ENCODE measurements around the gene OMA1. TPM values are rescaled to one million over a fixed set of nuclear protein-coding genes. Genes with fewer than 3 reads are reported as not detected.

Gene OMA1
- total RNA-seq, 4 donors from 2014 or later, result 18.3 to 25.6 (median 19.4) TPM

GRCh38 chr1:58508629-58509028 is 37.9 kb downstream of the OMA1 start:
- no peak for TF ChIP-seq CTCF (IDR thresholded peaks at IDR 0.05; ENCODE audit: low read depth)

GRCh38 chr1:58505286-58505685 is 41.2 kb downstream of the OMA1 start:
- no peak for TF ChIP-seq CTCF (IDR thresholded peaks at IDR 0.05; ENCODE audit: low read depth)

DNA sequence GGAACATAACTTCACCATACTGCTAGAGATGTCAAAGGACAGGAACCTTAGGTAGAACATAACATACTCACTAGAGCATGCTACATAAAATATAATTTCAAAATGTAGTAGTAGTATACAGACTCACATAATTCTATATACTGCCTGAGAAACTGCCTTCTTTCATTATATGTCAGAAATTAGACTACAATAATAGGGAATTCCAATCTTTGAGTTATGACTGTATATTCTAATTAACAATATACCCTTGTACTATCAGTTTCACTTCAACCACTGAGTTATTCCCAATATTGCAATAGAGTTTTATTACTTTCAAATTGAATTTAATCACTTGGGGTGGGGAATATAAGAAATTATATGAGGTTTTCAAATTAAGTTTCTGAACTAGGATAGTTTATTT is 44.0 kb downstream of the OMA1 start:
- no peak for TF ChIP-seq CTCF (IDR thresholded peaks at IDR 0.05; ENCODE audit: low read depth)

- TF ChIP-seq CTCF (IDR thresholded peaks at IDR 0.05; ENCODE audit: low read depth), result no peak
These were observed 46.5 kb downstream of the OMA1 start for GRCh38 chr1:58500043-58500442.

DNA sequence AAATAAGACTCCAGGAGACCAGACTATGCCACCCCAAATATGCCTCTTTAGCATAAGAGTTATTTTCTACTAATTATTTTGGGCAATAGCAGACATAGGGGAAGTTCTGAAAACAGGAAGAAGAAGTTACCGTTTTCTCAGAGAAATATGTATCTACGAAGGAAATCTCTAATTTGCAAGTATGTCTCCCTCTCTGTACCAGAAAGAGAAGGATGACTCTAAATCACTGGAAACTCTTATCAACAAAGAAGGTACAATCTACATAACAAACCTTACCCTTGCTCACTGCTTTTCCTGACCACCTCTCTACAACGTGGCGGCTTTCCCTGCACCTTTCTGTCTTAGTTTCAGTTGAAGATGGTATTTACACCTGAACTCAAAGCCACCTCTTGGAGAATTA is 49.0 kb downstream of the OMA1 start:
- TF ChIP-seq CTCF (IDR thresholded peaks at IDR 0.05; ENCODE audit: low read depth), result no peak

GRCh38 chr1:58496042-58496441 is 50.5 kb downstream of the OMA1 start:
- TF ChIP-seq CTCF (IDR thresholded peaks at IDR 0.05; ENCODE audit: low read depth), result no peak

DNA sequence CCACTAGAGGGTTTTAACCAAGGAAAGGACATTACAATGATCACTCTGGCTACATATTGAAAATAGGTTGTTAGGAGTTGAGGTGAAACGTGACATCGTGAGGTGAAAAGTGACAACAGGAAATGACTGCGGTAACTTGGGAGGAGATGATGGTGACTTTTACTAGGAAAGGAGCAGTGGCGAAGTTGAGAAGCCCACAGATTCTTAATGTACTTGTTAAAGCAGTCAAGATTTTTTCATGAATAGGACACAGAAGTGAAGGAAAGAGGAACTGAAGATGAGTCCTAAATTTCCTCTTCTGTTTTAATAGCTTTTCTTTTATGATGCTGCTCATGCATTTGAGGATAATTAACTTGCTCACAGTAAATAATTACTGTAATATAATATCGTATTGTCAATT is 59.5 kb downstream of the OMA1 start:
- no peak for TF ChIP-seq CTCF (IDR thresholded peaks at IDR 0.05; ENCODE audit: low read depth)

All from subcutaneous adipose tissue (tissue), 4 donors.